HG03558 (cell line): ENCODE data around the gene NOP53.
"Not testable (repeated sequence)": the region's sequence is repeated elsewhere in the genome, so short reads cannot be mapped to it uniquely, and the experiment has no call there.

Experiments used
- ATAC-seq: cut with Tn5 transposase; IDR thresholded peaks from one replicate; pipeline ENCODE4 v1.9.1; 2021; ENCODE audit warnings: moderate number of reproducible peaks; ENCODE audit not compliant: unreplicated experiment; ENCODE audit errors: extremely low read depth

NOP53 gene

DNA sequence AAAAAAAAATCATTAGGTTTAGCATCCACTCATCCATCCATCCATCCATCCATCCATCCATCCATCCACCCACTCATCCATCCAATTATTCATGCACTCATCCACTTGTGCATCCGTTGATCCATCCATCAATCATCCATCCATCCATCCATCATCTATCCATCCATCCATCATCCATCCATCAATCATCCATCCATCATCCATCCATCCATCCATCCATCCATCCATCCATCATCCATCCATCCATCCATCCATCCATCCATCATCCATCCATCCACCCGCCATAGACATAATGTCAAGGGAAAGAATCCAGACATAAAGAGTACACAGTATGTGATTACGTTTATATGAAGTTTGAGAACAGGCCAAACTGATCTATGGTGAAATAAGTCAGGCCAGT lies 24.2 kb downstream of the NOP53 start:
- no peak for ATAC-seq

DNA sequence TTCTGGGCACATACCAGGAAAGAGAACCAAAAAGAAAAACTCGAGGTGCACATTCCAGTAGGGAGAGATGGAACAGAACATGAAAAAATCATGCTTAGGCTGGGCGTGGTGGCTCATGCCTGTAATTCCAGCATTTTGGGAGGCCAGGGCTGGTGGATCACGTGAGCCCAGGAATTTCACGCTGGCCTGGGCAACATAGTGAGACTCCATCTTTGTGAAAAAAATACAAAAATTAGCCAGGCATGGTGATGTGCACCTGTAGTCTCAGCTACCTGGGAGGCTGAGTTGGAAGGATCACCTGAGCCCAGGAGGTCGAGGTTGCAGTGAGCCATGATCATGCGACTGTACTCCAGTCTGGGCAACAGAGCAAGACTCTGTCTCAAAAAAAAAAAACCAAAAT lies 25.9 kb downstream of the NOP53 start:
- not testable (repeated sequence) for ATAC-seq

- no peak for ATAC-seq
Measured at GRCh38 chr19:47776568-47776967, 31.2 kb downstream of the NOP53 start.

DNA sequence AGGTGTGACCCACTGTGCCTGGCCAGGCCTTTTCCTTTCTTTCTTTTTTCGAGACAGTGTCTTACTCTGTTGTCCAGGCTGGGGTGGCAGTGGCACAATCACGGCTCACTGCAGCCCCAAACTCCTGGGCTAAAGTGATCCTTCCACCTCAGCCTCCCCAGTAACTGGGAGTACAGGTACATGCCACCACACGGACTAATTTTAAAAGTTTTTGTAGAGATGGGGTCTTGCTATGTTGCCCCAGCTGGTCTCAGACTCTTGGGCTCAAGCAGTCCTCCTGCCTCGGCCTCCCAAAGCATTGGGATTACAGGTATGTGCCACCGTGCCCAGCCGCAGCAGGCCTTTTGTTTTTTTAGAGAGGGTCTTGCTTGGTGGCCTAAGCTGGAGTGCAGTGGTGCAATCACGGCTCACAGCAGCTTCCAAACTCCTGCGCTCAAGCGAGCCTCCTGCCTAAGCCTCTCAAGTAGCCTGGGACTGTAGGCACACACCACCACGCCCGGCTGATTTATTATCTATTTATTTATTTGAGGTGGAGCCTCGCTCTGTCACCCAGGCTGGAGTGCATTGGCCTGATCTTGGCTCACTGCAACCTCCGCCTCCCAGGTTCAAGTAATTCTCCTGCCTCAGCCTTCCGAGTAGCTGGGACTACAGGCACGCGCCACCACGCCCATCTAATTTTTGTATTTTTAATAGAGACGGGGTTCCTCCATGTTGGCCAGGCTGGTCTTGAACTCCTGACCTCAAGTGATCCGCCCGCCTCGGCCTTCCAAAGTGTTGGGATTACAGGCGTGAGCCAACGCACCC lies 32.1 kb downstream of the NOP53 start:
- not testable (repeated sequence) for ATAC-seq

GRCh38 chr19:47778049-47778953 lies 33.0 kb downstream of the NOP53 start, which contains the start of gene SELENOW:
Gene SELENOW, plus strand, starts transcription at chr19:47778703. Its CDS starts 83 bp downstream, at chr19:47778786.
- ATAC-seq: no peak

DNA sequence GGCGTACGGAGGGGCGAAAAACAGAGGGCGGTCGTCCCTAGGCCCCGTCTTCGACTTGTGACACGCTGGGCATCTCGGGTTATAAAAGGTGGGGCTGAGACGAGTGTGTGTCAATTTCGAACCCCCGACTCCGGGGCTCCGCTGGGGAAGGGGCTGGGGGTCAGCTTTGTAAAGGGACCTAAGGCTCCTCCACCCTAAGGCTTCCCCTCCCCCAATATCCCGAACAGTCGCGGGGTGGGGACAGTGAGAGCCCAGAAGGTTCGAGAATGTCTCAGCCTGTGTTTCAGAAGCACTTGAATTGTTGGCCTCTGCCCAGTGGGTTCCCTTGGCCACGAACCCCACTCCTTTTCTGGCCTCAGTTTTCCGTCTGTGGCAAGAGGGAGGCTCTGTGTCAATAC lies 33.6 kb downstream of the NOP53 start:
- no peak for ATAC-seq

DNA sequence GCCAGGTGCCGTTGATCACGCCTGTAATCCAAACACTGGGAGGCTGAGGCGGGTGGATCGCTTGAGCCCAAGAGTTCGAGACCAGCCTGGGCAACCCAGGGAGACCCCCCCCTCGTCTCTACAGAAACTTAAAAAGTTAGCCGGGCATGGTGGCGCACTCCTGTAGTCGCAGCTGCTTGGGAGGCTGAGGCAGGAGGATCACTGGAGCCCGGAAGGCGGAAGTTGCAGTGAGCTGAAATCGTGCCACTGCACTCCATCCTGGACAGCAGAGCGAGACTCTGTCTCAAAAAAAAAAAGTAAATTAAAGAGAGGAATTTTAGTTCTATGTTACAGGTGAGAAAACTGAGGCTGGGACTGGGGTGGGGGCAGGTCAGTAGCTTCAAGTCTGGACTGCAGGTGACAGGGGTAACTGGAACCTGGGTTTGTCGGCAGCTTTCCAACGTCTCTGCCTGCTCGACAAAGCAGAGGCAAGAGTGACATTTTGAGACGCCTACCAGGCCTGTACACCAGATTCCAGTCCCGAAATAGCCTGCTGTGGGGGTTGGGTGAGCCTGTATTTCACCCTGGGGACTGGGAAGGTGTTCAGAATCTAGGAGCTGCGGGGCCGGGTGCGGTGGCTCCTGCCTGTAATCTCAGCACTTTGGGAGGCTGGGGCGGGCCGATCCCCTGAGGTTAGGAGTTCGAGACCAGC lies 34.3 kb downstream of the NOP53 start:
- no peak for ATAC-seq

DNA sequence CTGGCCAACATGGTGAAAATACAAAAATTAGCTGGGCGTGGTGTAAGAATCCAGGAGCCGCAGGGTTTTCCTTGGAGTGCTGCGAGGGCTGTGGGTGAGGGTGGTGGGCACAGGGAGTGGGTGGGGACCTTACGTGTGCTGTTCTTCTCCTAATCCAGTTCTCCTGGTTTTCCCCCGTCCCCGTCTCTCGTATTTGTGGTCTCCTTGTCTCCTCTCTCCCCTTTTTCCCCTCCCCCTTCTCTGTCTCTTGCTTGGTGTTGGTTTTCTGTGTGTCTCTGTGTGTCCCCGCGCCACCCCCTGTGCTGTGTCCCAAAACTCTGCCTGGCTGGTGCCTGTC lies 34.8 kb downstream of the NOP53 start:
- no peak for ATAC-seq

GRCh38 chr19:47781590-47782262 lies 36.4 kb downstream of the NOP53 start:
- ATAC-seq: no peak

DNA sequence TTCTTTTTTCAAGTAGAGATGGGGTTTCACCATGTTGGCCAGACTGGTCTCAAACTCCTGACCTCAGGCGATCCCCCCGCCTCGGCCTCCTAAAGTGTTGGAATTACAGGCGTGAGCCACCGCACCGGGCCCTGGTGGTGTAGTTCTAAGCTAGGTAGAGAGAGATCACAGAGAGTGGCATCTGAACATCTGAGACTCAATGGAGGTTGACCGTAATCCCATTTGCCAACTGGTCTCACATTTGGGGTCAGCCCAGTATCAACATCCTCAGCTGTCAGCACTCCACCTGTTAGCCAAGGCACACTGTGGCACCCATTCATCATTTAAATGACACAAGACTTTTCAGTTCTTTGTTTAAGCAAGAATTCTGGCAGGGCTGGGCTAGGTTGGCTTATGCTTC lies 41.2 kb downstream of the NOP53 start:
- ATAC-seq: no peak

GRCh38 chr19:47787307-47787706 lies 42.0 kb downstream of the NOP53 start:
- not testable (repeated sequence) for ATAC-seq

- not testable (repeated sequence) for ATAC-seq
Measured at GRCh38 chr19:47789811-47790210, 44.5 kb downstream of the NOP53 start.

DNA sequence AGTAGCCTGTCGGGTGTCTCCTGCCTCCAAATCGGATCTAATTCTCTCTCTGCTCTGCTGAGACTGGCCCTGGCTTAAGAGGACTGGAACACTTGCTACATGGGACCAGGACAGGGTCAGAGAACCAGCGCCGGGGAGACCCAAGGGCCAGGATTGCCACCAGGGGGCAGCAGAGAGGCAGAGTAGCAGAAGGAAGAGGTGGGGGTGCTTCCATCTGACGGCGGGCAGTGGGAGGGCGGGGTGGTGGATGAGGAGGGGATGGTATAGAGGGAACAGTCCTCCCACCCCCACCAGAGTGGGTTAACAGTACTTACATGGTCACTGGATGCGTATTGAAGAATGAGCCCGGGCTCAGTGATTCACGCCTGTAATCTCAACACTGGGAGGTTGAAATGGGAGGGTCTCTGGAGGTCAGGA lies 45.1 kb downstream of the NOP53 start:
- no peak for ATAC-seq

- no peak for ATAC-seq
Measured at GRCh38 chr19:47792616-47793015, 47.3 kb downstream of the NOP53 start.

- ATAC-seq: no peak
Measured at GRCh38 chr19:47794526-47794925, 49.2 kb downstream of the NOP53 start.

DNA sequence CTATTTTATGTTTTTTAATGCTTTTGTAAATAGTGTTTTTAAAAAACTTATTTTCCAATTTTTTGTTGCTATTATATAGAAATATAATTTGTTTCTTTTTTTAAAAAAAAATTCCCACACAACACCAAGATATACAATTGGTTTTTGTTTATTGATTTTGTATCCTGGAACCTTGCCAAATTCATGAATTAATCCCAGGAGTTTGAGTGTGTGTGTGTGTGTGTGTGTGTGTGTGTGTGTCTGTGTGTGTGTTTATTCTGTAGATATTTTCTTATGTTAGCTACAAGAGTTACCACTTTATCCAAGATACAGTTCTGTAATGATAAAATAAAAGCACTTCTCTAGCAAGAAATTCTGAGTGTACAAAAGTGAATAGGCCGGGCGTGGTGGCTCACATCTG lies 51.4 kb downstream of the NOP53 start:
- no peak for ATAC-seq

- no peak for ATAC-seq
Measured at GRCh38 chr19:47797996-47798903, 52.9 kb downstream of the NOP53 start.

- ATAC-seq: no peak
Measured at GRCh38 chr19:47798904-47799266, 53.5 kb downstream of the NOP53 start.

- ATAC-seq: no peak
Measured at GRCh38 chr19:47801270-47801669, 55.9 kb downstream of the NOP53 start.
